NT2/D1 (cell line): ENCODE data around the gene FAM53A.

Source experiments
- DNase-seq: peaks from one replicate; pipeline ENCODE4 v3.0.0-alpha.2; 2011; ENCODE audit warnings: low read depth, low spot score
- H3K27me3 ChIP-seq: 2 replicates; pipeline ENCODE4 v1.6.0; 2011; ENCODE audit warnings: mild to moderate bottlenecking; ENCODE audit not compliant: insufficient read length, insufficient read depth
- H3K36me3 ChIP-seq: 2 replicates; pipeline ENCODE4 v1.6.1; 2011; ENCODE audit warnings: mild to moderate bottlenecking, low read length, mixed read lengths; ENCODE audit not compliant: insufficient read depth, insufficient read length
- H3K4me1 ChIP-seq: 2 replicates; pipeline ENCODE4 v1.5.1; 2011; ENCODE audit not compliant: insufficient read depth, insufficient read length
- H3K4me3 ChIP-seq: 2 replicates; pipeline ENCODE4 v1.5.1; 2011; ENCODE audit warnings: low read depth; ENCODE audit not compliant: insufficient read length
- H3K9ac ChIP-seq: 2 replicates; pipeline ENCODE4 v1.6.0; 2011; ENCODE audit warnings: low read depth; ENCODE audit not compliant: insufficient read length
- H3K9me3 ChIP-seq: 2 replicates; pipeline ENCODE4 v1.5.1; 2011; ENCODE audit warnings: mild to moderate bottlenecking, low read length; ENCODE audit not compliant: insufficient read depth
- SUZ12 ChIP-seq: IDR thresholded peaks from 2 replicates; pipeline ENCODE4 v1.6.1; 2011; ENCODE audit not compliant: insufficient read length, insufficient read depth; ENCODE audit errors: extremely low read depth
- YY1 ChIP-seq: IDR thresholded peaks from 2 replicates; pipeline ENCODE4 v1.6.1; 2011; ENCODE audit not compliant: insufficient read length, insufficient read depth
- ZNF274 ChIP-seq: IDR thresholded peaks from 2 replicates; pipeline ENCODE4 v1.6.1; 2011; ENCODE audit warnings: mild to moderate bottlenecking, low read depth, low read length

The FAM53A gene

DNA sequence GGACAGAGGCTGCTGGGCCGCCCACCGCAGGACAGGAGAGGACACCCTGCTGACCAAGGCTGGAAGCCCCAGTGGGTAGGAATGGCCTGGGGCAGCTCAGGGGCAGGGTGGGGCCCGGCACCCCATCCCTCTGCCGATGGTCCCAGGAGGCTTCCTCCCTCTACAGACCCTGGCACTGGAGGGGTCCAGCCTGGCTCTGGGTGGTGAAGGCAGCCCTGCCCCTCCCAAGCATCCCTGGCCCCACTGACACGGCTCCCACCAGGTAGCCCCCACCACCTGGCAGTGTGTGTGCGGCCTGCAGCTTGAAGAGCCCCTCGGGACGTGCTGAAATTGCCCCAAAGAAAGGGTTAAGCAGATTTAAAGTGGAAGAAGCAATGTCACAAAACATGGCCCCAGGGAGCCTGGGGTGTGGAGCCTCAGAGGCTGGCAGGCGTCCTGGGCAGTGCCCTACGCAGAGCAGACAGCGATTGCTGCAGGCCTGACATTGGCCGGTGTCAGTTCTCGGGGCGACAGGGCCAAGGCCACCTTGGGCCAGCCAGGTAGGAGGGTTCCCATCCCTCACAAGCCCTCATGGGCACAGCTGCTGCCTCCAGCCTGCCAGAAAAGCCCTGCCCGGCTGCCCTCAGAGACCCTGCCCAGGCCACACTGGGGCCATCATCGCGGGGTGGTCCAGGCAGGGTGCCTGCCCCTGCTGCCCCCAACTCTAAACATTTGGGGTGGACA is 80.5 kb downstream of the FAM53A start:
- no peak overlapping the region for H3K4me3 ChIP-seq
- H3K36me3 ChIP-seq, result no peaks in the 10 kb centered on the region
- H3K9ac ChIP-seq, result no peak overlapping the region
- H3K9me3 ChIP-seq, result no peaks in the 10 kb centered on the region
- H3K27me3 ChIP-seq, result no peaks in the 10 kb centered on the region
- H3K4me1 ChIP-seq, result peaks cover 19% of the 10 kb centered on the region
- TF ChIP-seq YY1 (no peak), ZNF274 (no peak), SUZ12 (no peak)
- no peak for DNase-seq

DNA sequence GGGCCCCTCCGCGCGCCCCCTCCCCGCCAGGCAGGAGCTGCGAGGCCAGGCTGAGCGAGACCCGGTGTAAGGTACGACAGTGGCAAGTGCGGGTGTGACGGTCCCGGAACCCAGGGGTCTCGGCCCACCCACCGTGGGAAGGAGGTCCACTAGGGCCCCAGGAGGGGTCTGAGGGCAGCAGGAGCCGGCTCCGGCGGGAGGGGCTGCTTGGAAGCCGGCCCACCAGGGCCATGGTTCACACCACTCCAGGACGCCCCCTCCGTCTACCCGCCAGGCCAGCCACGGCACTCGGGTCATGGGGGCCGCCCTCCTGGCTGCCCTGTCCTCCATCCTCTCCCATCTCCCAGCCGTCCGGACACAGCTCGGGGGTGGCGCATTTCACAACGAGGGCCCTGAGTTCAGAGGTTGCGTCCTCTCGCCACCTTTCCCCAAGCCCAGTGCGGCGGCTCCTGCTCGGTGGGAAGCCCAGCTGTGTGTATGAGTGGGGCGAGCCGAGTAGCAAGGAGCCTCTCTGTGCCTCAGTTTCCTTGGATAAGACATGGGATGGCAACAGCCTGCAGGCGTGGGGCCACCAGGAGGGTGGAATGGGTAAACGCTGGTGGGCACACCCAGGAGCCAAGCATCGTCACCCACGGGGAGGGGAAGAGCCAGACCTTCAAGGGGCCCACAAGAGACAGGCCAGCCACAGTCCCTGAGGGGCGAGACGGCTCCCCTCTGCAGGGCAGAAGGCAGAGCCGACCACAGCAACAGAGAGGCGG is 81.3 kb downstream of the FAM53A start:
- no peaks in the 10 kb centered on the region for H3K9me3 ChIP-seq
- H3K4me3 ChIP-seq, result no peak overlapping the region
- no peaks in the 10 kb centered on the region for H3K36me3 ChIP-seq
- no peak overlapping the region for H3K9ac ChIP-seq
- H3K27me3 ChIP-seq, result no peaks in the 10 kb centered on the region
- peaks cover 19% of the 10 kb centered on the region for H3K4me1 ChIP-seq
- TF ChIP-seq YY1 (no peak), ZNF274 (no peak), SUZ12 (no peak)
- no peak for DNase-seq

DNA sequence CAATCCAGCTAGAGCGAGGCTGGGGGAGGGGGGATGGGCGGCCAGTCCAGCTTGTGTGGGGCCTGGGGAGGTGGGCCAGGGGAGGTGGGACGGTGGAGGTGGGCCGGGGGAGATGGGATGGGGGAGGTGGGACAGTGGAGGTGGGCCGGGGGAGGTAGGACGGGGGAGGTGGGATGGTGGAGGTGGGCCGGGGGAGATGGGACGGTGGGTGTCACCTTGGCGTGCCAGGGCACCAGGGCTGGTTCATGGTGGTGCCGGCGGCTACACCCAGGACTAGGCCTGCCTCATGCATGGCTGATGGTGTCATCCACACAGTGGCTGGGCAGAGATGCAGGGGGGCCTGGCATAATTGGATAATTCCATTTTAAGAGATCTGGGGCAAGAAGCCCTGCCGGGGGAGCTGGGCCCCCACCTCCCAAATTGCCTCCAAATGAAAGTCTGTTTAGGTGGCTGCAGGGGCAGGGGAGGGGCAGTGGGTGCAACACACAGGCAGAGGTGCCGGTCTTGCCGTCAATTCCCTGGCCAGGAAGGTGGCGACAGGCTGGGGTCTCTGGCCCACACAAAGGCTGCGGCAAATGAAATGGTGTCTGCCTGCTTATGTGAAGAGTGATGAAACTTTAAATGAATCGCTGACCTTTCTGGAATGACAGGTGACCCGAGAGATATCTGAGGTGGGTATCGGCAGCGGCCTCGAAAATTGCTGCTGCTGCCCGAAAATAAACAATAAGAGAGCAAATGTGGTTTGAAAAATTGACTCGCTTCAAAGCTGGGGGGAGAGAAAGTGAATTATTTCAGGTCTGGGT is 82.1 kb downstream of the FAM53A start:
- TF ChIP-seq ZNF274 (no peak), SUZ12 (no peak), YY1 (no peak)

GRCh38 chr4:1601533-1601835 is 82.6 kb downstream of the FAM53A start:
- Histone ChIP-seq H3K4me3 (no peak overlapping the region), H3K4me1 (peaks cover 19% of the 10 kb centered on the region), H3K36me3 (no peaks in the 10 kb centered on the region), H3K9ac (no peak overlapping the region), H3K27me3 (no peaks in the 10 kb centered on the region), H3K9me3 (no peaks in the 10 kb centered on the region)
- no peak for TF ChIP-seq ZNF274
- no peak for TF ChIP-seq YY1
- TF ChIP-seq SUZ12, result no peak
- no peak for DNase-seq

More for the DNA sequence above, 82.1 kb downstream of the FAM53A start:
- peaks cover 19% of the 10 kb centered on the region for H3K4me1 ChIP-seq
- H3K4me3 ChIP-seq, result no peak overlapping the region
- DNase-seq, result no peak
- H3K36me3 ChIP-seq, result no peaks in the 10 kb centered on the region
- no peaks in the 10 kb centered on the region for H3K9me3 ChIP-seq
- H3K27me3 ChIP-seq, result no peaks in the 10 kb centered on the region
- H3K9ac ChIP-seq, result no peak overlapping the region

GRCh38 chr4:1600811-1601532 is 83.1 kb downstream of the FAM53A start:
- no peaks in the 10 kb centered on the region for H3K27me3 ChIP-seq
- peaks cover 19% of the 10 kb centered on the region for H3K4me1 ChIP-seq
- no peaks in the 10 kb centered on the region for H3K36me3 ChIP-seq
- TF ChIP-seq YY1, result no peak
- no peak for TF ChIP-seq SUZ12
- no peak for TF ChIP-seq ZNF274
- no peak for DNase-seq
- no peak overlapping the region for H3K9ac ChIP-seq
- H3K9me3 ChIP-seq, result no peaks in the 10 kb centered on the region
- no peak overlapping the region for H3K4me3 ChIP-seq

DNA sequence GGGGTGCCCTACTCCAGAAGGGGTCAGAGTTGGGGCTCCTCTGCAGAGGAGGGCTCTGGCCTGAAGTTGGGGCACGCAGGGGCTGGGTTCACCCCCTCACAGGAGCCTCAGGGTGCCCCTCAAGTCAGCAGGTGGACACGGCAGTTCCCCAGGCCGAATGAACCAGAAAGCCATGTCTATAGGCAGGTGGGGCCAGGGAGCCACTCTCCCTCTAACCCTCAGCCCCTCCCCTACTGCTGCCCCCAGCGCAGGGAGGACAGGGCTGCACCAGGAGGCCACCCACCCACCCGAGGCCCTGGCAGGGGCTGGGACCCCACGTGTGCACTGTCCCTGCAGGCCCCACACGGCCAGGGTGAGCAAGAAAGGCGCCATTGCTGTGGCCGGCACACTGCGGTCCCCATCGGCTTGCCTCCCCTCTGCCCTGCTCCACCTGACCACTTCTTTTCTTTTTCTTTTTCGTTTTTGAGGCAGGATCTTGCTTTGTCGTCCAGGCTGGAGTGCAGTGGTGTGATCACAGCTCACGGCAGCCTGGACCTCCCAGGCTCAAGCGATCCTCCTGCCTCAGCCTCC is 83.8 kb downstream of the FAM53A start:
- H3K9me3 ChIP-seq, result no peaks in the 10 kb centered on the region
- no peaks in the 10 kb centered on the region for H3K27me3 ChIP-seq
- DNase-seq, result no peak
- H3K4me1 ChIP-seq, result peaks cover 17% of the 10 kb centered on the region
- TF ChIP-seq ZNF274, result no peak
- TF ChIP-seq SUZ12, result no peak
- TF ChIP-seq YY1, result no peak
- no peaks in the 10 kb centered on the region for H3K36me3 ChIP-seq
- no peak overlapping the region for H3K9ac ChIP-seq
- H3K4me3 ChIP-seq, result no peak overlapping the region
